Activated T-cell treated with anti-CD3 and anti-CD28 coated beads, Interleukin-2, amount 50 U/mL, for 48 hours (primary cell): Measurements from ENCODE around the gene GPC6.
A peak's percentile ranks its signal among the peaks of the same experiment; 100 is the strongest.

Source experiments
- DNase-seq, 2 experiments: peaks; one replicate each; pipeline ENCODE4 v3.0.0-alpha.2; 2020

The GPC6 gene

GRCh38 chr13:94399812-94400211 lies 1173.2 kb downstream of the GPC6 start:
- no peak for DNase-seq

GRCh38 chr13:94400874-94401273 lies 1174.3 kb downstream of the GPC6 start:
- DNase-seq, result no peak

GRCh38 chr13:94408314-94409036 lies 1181.9 kb downstream of the GPC6 start:
- DNase-seq, result no peak

GRCh38 chr13:94411747-94412146 lies 1185.1 kb downstream of the GPC6 start:
- DNase-seq, result no peak

GRCh38 chr13:94412870-94413597 lies 1186.4 kb downstream of the GPC6 start:
- no peak for DNase-seq

- no peak for DNase-seq
These were observed 1187.0 kb downstream of the GPC6 start for GRCh38 chr13:94413598-94413944.

- DNase-seq, result no peak
These were observed 1187.5 kb downstream of the GPC6 start for GRCh38 chr13:94414141-94414540.

- DNase-seq, result no peak
These were observed 1188.1 kb downstream of the GPC6 start for GRCh38 chr13:94414708-94415107.

GRCh38 chr13:94415500-94416237 lies 1189.1 kb downstream of the GPC6 start:
- DNase-seq, result no peak

GRCh38 chr13:94416454-94417080 lies 1190.0 kb downstream of the GPC6 start:
- DNase-seq, result no peak

- no peak for DNase-seq
These were observed 1190.7 kb downstream of the GPC6 start for GRCh38 chr13:94417294-94417693.

GRCh38 chr13:94419304-94419924 lies 1192.8 kb downstream of the GPC6 start:
- peak in 1 of 2 experiments; percentile 45 for DNase-seq

GRCh38 chr13:94419925-94420305 lies 1193.3 kb downstream of the GPC6 start:
- DNase-seq, result peak in 1 of 2 experiments; percentile 26

- no peak for DNase-seq
These were observed 1200.8 kb downstream of the GPC6 start for GRCh38 chr13:94427313-94427953.

GRCh38 chr13:94431574-94431973 lies 1205.0 kb downstream of the GPC6 start:
- no peak for DNase-seq

GRCh38 chr13:94431987-94432386 lies 1205.4 kb downstream of the GPC6 start:
- no peak for DNase-seq

GRCh38 chr13:94433055-94433961 lies 1206.7 kb downstream of the GPC6 start:
- DNase-seq, result peak in 1 of 2 experiments; percentile 31

GRCh38 chr13:94435604-94436226 lies 1209.1 kb downstream of the GPC6 start:
- DNase-seq, result no peak

GRCh38 chr13:94444826-94445225 lies 1218.2 kb downstream of the GPC6 start:
- DNase-seq, result no peak

- no peak for DNase-seq
These were observed 1227.7 kb downstream of the GPC6 start for GRCh38 chr13:94454334-94454733.

- DNase-seq, result peak in 1 of 2 experiments; percentile 40
These were observed 1228.3 kb downstream of the GPC6 start for GRCh38 chr13:94454906-94455305.
